Adrenal gland (tissue), 5 donors: ENCODE results near the gene CNST.

ENCODE experiments used
- CTCF ChIP-seq, 6 experiments: fragments of 450-650 bp in 4 of 6; fragments of 200-600 bp in 2 of 6; sonication (generic) in 1 of 6; IDR thresholded peaks; 1 replicate in 5 of 6; 2 replicates in 1 of 6; pipeline versions ENCODE4 v1.5.1 to v1.8.0; 2016 to 2021; ENCODE audit warnings: antibody characterized with exemption in 6 of 6, mild to moderate bottlenecking in 2 of 6, moderate library complexity in 1 of 6
- POLR2A ChIP-seq, 2 donors: fragments of 450-650 bp; IDR thresholded peaks; one replicate each; pipeline ENCODE4 v1.6.1; 2017; ENCODE audit warnings: antibody characterized with exemption in 2 of 2, mild to moderate bottlenecking in 2 of 2, moderate library complexity in 1 of 2
- donor health status: DM: no; HTN: no; CAD: no.

GRCh38 chr1:246669659-246670058 is 103.4 kb downstream of the CNST start:
- no peak for TF ChIP-seq CTCF (IDR thresholded peaks at IDR 0.05)
- no peak for TF ChIP-seq POLR2A (IDR thresholded peaks at IDR 0.05)
